GM19240 (cell line): ENCODE measurements around the gene LZTS2.

Source experiments
- DNase-seq: peaks from one replicate; pipeline ENCODE4 v3.0.0; 2011; ENCODE audit warnings: low spot score; ENCODE audit not compliant: insufficient read length

The LZTS2 gene

DNA sequence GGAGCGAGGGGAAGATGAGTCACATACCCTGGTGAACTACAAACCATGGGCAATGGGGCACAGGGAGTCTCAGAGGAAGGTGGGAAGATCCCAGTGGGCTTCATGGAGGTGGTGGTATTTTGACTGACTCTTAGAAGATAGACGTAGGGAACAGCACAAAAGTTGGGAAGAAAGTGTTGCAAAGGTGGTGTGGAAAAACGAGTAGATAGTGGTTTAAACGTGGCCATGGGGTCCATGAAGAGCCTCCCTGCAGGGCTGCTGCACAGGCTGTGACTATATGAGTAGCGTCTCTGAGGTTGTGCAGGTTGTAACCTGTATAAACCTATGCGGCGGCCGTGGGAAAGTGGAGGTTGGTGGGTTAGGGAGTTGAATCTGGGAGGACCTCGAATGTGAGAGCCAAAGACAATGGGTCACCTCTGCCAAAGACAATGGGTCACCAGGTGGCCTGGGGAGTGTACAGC is 13.8 kb downstream of the LZTS2 start:
- no peak for DNase-seq

DNA sequence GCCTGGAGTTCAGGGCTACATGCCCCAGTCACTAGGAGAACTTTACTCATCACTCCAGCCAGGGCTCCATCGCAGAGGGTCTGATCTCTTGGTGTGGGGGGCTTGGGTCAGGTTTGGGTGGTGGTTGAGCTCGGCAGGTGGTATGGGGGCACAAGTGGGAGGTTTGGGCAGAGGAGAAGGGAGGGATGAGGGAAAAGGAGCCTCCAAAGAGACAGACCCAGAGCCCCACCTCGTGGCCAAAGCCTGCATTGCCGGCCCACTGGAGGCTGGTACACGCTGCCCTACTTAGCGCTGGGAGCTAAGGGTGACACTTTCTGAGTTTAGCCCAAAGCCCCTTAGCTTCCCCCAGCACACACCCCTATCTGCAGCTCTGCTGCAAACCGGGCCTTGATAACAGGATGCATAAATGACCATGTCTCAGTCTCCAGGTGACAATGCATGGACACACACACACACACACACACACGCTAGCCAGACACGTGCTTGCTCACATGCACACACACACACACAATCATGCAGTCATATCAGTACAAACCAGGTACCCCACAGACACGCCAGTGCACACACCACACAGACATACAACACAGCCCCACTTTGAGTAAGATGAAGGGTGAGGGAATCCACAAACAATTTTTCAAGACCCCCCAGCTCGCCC is 14.7 kb downstream of the LZTS2 start:
- peak; percentile 91 for DNase-seq

DNA sequence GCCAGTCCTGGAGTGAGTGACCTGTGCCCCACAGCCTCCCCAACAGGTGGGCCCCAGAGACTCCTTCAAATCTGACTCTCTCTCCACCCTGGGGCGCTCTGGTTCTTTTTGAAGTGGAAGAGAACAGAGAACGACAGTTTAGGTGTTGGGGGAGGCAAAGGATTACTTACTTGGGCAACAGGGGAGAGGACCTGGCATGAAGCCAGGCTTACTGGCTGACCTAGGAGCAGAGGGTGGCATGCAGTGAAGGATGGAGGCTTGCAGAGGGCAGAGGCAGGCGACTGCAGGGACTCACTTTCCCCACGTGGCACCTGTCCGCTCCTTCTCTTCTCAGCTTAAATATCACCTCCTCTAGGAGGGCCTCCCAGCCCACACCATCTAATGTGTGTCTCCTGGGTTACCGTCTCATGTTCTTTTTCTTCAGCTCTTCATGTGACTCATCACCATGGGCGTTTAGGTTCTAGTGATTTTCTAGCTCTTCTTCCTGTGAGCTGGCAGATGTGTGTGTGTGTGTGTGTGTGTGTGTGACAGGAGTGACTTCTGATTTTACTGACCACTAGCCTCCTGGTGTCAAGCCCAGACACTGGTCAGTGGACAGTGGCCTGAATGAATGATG is 15.5 kb downstream of the LZTS2 start:
- no peak for DNase-seq

DNA sequence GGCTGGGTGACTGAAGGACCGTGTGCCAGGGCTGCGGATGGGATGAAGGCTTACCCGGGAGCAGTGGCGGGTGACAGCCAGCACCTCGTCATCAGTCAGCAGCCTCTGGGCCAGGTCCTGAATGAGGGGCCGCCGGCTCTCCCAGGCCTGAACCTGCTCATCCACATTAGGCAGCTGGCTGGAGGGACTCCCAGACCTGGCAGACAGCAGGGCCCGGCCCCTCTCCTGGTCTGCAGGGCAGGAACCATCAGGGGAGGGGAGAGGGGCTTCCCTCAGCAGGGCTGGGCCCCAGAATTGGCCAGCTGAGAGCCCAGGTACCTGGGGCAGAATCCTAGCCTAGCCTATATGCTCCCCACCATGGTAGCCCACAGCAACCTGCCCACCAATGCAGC is 16.0 kb downstream of the LZTS2 start:
- DNase-seq = no peak

DNA sequence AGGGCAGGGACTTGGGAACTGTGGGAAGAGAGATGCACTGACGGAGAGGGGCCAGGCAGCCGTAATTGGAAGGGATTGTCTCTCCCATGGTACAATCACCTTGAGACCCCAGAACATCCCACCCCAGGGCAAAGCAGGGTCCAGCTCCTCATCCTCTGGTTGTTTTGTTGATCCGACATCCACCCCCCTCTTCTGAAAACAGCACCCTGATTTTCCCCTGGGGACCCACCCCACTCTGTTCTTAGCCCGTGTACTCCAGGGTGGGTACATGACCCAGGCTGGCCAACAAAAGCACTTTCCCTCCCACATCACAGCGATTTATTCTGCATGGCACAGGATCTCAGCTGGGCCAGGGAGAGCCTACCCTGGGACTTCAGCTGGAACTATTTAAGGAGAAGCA is 17.2 kb downstream of the LZTS2 start:
- DNase-seq = no peak

DNA sequence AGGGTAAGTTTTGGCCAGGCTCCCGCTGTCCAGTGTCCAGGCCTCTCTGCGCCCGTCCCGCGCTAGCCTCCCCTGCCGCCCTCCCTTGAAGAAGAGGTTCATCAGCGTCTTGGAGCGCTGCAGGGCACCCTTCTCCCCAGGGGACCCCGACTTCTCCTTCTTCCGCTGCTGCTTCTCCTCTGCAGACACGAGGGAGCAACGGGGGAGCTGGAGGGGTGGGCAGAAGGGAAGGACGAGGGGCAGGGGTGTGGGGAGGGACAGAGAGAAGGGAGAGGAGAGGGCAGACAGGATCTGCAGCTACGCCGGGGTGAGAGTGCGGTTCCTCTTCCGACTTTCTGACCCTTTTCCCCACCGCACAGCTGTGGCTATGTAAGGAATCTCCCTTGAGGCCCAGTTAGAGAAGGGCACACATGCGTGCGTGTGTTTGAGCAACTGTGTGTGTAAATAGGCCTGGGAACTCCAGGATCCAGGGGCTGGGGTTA is 18.6 kb downstream of the LZTS2 start:
- no peak for DNase-seq

DNA sequence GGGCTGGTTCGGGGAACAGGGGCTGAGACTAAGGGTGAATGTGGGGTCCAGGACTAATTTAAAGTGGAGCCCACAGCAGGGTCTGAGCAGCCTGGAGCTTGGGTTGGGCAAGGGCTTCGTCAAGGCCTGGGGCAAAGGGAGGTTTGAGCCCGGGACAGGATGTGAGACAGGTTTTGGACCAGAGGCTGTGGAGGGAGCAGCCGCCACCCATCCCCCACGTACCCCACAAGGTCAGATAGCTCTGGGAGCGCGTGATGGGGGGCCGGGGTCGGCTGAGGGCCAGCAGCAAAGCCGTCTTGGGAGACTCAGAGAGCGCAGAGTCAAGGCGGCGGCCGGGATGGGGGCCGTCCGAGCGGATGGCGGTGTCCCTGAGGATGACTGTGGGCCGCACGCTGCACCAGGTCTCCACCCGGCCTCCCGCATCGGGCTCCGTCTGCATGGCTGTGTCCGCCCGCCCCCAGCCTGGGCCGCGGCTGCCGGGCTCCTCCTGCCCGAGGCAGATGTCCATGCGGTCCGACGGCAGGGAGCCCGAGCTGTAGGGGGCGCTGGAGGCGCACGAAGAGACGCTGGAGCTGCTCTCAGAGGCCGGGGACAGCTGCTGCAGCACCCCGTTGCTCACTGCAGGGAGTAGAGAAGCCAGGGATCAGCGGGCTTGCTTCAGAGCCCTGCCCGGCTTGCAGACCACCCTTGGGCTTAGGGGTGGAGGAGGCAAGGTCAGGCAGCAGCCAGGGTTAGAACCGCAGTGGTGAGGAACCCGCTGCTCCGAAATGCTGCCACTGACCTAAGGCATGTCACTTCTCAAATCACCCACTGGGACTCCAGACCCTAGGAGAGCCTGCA is 19.2 kb downstream of the LZTS2 start:
- no peak for DNase-seq

DNA sequence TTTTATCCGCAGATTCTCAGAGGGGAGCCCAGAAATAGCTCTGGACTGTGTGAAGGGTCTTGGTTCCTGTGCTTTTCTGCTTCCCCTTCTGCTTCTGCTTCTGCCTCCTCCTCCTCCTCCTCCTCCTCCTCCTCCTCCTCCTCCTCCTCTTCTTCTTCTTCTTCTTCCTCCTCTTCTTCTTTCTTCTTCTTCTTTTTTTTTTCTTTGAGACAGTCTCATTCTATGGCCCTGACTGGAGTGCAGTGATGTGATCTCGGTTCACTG is 19.8 kb downstream of the LZTS2 start:
- DNase-seq = no peak

DNA sequence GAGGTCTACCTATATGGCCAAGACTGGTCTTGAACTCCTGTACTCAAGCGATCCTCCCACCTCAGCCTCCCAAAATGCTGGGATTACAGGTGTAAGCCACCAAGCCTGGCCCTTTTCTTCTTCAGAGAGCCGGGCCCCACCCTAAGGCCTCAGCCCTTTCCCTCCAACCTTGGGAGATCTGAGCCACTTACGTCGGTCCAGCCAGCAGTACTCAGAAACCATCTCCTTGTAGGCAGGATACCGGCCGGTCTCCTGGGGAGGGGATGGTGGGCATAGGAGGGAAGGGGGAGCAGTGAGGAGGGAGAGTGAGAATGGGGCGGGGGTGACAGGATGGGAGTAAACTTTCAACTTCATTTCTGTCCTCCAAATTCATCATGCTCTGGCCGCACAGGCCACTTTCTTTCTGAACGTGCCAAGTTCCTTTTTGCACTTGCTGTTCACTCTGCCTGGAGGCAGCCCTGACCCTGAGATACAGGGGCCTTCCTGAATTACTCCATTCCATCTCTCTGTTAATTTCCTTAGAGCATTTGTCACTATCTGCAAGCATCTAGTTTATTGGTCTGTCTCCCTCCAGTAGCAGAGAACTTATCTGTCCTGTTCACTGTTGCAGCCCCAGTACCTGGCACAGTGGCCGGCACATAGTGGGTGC is 20.9 kb downstream of the LZTS2 start:
- DNase-seq = no peak

DNA sequence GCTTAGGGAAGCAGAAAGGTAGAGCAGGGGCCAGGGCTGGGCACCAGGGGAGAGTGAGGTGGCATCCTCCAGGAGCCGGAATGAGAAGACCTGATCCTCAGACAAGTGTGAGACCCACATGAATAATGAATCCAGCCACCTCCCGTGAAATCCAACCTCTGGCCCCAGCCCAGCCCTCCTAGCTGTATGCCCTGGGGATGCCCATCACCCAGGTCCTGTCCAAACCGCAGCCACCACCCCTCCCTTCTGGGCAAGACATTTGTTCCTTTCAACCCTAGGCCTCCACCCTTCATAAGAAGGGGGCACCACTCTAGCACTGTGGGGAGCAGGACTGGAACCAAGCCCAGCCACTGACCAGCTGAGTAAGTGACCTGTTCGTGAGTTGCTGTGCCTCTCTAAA is 21.6 kb downstream of the LZTS2 start:
- no peak for DNase-seq

DNA sequence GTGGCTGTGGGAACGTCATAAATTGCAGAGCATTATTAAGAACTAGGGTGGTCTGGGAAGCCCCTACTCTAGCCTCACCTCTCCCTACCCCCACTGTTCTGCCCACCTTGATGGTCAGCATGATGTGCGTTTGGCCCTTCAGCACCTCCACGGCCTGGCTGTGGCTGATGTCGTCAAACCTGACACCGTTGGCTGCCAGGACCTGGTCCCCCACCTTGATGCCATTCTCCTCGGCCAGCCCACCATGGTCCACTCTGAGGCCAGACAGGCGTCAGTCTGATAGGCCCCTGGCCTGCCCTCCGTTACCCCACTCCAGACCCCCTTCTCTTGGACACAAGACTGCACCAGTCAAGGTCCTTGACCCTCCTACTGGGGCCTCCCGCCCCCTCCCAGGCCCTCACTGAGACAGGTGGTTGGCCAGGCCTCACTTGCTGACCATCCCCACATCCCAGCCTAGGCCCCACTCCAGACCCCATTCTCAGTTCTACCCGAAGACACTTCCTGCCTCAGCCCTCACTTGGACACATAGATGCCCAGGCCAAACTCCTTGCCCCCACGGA is 22.2 kb downstream of the LZTS2 start:
- DNase-seq = no peak

DNA sequence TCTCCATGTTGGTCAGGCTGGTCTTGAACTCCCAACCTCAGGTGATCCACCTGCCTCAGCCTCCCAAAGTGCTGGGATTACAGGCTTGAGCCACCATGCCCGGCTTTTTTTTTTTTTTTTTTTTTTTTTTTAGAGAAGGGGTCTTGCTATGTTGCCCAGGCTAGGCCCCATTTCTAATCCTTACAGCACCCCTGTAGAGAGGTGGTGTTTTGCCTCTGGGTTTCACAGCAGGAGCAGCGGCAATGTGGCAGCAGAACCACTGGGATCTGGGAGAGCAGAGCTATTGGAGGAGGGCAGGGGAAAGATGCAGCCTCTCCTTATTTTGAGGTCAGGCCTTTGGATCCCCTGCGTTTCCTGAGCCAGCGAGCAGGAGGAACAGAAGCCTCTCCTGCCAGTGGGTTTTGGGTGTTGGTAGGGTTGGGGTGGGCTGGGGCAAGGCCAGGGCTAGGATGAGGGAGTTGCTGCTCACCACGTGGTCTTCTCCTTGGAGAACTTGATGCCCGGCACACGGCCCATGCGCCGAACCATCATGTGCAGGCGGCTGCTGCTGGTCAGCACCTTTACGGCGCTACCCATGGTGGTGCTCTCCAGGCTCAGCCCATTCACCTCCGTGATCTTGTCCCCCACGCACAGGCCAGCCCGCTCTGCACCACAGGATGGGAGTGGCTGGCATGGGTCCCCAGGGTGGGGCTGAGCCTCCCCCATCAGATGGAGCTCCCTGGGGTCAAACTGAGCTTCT is 23.5 kb downstream of the LZTS2 start:
- DNase-seq = no peak

DNA sequence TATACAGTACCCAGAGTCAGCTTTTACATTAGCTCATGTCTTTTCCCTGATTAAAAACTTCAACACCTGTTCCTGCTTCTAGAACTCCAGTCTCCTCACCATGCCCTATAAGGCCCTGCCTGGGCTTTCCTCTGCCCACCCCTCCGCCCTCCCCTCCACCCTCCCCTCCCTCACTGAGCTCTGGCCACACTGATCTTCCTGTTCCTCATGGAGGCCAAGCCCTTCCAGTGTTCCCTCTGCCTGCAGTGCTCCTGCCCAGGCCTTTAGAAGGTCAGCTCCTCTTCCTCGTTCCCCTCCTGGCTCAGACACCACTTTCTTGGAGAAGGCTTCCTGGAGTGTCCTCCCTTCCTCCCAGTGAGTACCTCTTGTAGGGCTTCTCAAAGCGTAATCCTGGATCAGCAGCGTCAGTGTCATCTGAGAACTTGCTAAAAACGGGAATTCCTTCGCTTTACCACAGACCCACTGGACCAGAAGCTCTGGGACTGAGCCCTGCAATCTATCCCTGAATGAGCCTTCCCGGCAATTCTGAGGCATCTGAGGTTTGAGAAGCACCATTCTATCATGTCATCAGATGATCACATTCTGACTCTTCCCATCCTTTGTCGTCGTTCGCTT is 27.6 kb downstream of the LZTS2 start:
- DNase-seq = no peak

DNA sequence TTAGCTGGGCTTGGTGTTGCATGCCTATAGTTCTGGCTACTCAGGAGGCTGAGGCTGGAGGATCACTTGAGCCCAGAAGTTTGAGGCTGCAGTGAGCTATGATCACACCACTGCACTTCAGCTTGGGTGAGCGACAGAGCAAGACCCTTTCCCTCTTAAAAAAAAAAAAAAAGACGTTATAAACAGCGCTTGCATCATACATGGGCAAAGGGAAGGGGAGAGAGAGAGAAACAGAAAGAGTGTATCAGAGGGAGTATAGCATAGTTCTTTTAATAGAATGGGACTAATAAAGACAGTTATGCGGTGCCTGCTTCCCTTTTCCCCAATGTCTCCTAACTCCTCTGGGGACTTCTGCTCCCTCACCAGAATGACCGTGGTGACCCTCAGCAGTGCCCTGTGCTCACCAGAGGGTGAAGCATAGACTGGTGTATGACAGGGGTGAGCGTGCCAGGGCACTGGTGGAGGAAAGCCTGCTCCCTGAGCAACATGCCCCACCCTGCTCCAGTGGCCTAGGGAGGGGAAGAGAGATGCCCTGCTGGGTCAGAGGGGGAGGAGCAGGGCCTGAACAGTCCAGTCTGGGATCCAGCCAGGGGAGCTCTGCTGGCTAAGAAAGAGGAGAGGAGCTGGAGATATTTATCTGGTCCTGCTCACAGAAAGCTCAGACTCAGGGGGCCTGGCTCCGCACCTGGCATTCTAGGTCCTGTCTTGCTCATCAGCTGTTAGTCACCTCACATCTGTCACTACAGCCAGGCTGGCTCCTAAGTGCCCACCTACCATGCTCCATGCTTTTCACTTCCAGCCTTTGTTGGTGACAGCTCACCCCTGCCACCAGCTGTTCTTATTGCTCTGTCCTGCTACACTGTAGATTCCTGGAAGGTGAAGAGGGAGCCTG is 29.1 kb downstream of the LZTS2 start:
- no peak for DNase-seq

DNA sequence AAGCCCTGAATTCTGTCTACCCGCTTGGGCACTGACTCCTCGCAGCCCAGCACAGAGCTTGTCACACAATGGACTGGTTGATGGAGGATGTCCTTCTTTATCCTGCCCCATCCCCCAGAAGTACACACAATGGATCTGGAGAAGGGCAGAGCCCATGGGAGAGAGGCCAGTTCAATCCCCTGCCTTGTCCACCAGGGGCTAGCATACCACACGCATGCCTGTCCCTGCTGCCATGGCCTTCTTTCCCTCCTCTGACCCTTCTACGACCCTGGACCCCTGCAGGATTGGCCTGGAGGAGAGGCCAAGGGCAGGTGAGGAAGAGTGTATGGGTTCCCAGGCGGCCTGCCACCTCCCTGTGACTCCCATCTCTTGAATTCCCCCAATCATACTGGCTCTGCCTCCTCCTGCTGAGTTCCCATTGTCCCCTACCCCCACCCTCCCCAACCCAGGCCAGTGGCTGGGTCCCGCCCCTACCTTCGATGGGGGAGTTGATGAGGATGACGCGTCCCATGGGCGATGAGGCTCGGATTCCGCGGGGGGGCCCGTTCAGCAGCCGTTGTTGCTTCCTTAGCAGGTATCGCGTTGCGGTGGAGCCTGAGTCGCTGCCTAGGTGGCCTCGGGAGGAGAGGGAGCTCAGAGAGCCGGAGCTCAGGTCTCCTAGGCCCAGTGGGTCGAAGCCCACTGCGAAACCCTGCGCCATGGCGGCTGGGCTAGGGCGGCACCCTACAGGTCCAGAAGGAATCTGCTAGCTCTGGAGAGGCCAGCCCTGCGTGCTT is 30.1 kb downstream of the LZTS2 start:
- no peak for DNase-seq

DNA sequence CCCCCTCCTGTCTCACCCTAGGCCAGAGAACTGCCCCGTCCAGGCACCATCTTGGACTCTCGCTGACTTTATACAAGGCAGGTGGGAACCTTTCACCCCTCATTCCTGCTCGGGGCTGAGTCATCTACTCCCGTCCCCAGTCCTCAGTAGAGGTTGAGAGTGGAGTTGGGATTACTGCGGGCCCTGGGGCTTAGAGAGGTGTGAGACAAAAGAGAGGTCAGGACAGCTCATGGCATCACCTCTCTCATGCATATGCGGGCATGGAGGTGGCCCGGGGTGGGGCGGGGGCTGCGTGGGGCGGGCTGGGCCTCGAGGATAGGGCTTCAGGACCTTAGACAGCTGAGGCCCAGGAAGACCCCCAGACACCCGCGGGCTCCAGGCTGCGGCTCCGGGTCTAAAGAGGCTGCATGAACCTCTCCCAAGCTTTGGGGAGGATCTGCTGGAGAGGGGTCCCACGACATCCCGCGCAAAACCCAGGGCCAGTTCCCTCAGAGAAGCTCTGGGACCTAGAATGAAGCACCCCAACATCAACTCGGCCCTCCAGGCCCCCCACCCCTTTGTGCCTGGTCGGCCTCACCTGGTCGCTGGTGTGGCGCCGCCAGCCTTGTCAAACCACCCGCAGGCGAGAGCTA is 31.0 kb downstream of the LZTS2 start:
- no peak for DNase-seq

DNA sequence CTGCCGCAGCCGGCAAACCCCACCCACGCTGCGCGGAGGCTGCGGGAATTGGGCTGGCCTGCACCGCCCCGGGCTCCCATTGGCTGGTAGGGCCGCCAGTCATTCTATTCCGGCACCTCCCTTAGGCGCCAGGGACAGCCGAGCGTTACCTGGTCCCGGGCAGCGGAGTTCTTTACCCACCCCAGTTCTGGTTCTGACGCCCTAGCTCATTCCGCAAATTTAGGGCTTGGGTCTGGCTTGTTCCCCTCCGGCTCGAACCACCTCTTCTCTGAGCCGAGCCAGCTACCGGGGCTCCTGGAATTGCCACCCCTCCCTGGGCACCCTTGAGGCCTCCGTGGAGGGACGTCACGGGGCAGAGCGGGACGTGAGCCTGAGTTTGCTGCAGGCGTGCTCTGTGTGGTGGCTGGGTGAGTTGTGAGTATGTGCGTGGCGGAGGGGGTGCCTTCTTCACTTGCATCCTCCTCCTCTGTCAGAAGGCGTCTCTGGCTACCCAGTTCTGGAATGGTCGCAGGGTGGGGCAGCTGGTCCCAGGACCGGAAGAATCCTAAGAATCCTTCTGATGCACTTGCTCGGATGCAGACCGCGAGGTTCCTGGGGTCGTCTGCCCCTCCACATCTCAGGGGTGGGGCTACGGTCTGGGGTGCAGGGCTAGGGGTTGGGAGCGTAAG is 31.7 kb downstream of the LZTS2 start, which contains the start of the genes PDZD7 and SFXN3:
PDZD7 (minus strand) TSS at position 2 of the 668 bp plus-strand sequence. CDS start 910 bp downstream, outside the sequence.
SFXN3 (plus strand) TSS at position 107 of the 668 bp plus-strand sequence. CDS start 3,461 bp downstream, outside the sequence.
- DNase-seq = peak; percentile 93
